ENCODE data around the gene GNAS-AS1.

The GNAS-AS1 gene

DNA sequence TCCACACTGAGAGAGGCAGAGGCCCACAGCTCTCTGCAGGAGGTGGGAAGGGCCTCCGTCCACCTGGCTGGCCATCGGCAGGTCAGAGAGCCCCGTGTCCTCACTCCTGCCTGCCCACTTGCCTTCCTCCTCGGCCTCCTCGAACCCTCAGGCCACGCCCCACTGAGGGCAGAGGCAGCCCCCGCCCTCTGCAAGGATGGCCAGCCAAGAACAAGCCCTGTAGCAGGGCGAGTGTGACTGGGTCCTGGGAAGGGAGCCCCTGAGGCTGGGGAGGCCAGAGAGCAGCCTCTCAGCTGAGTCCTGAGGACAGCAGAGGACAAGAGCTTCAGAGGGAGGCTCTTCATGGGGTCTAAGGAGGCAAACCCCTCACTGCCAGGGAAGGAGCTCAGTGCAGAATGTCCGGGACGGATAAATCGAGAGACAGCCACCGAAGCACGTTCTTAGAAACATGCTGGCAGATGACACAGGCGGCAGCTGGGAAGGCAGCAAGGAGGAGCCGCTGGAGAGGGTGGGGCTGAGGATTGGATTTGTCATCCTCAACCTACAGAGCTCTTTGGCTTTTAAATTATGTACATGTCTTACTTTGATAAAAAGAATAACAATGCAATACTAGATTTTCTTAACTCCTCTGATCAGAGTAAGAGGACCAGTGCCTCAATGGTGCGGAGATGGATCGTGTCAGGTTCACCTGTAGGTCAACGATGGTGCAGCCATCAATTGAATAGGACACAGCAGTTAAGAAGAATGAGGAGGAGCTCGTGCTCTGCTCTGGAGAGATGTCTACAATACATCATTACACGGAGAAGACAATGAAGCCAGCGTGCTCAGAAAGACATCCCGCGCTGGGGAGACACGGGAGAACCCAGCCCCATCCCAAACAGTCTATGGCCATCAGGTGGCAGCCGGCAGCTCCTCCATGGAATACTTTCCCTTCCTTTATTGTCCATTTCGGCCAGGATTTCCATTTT lies 53.0 kb downstream of the GNAS-AS1 start:
- no peak overlapping the region for H3K4me3 ChIP-seq (ENCODE audit: low read length in 2 of 2)

GRCh38 chr20:58795923-58796245 lies 54.8 kb downstream of the GNAS-AS1 start:
- no peak for DNase-seq (ENCODE audit: low spot score)
- H3K4me2 ChIP-seq (ENCODE audit: insufficient read depth, low read length, poor library complexity, severe bottlenecking): no peak overlapping the region
- H2BK15ac ChIP-seq (ENCODE audit: low read length): peak overlapping the region; percentile 47
- no peaks in the 10 kb centered on the region for H3K36me3 ChIP-seq (replicated peaks in 1 of 2; ENCODE audit: control insufficient read depth in 2 of 2, insufficient read depth in 2 of 2, low read length in 2 of 2)
- no peak overlapping the region for H2BK5ac ChIP-seq (ENCODE audit: low read length)
- no peak overlapping the region for H3K27ac ChIP-seq (replicated peaks; ENCODE audit: low read length)
- H3K79me1 ChIP-seq (ENCODE audit: low read depth, low read length): no peaks in the 10 kb centered on the region
- no peak overlapping the region for H3K4me3 ChIP-seq (ENCODE audit: low read length in 2 of 2)
- H4K91ac ChIP-seq (ENCODE audit: low read depth, low read length, poor library complexity): no peak overlapping the region
- no peaks in the 10 kb centered on the region for H3K9me3 ChIP-seq (replicated peaks in 1 of 2; ENCODE audit: control insufficient read depth in 2 of 2, insufficient read depth in 1 of 2, low read depth in 1 of 2, low read length in 2 of 2)
- no peak overlapping the region for H4K8ac ChIP-seq (ENCODE audit: low read depth, low read length)
- H3K27me3 ChIP-seq (ENCODE audit: control insufficient read depth in 3 of 3, insufficient read depth in 3 of 3, low read depth in 1 of 3, low read length in 3 of 3): peaks cover 0 to 45% (median 0%) of the 10 kb centered on the region in 3 experiments
- H3K18ac ChIP-seq (ENCODE audit: low read length): no peak overlapping the region
- peak overlapping the region; percentile 15 for H3K9ac ChIP-seq (ENCODE audit: low read depth, low read length, poor library complexity)
- no peak overlapping the region for H2AFZ ChIP-seq (ENCODE audit: low read length)
- H2BK120ac ChIP-seq (ENCODE audit: low read depth, low read length): no peak overlapping the region
- whole genome bisulfite sequencing, 2 donors (ENCODE audit: extremely low coverage in 2 of 2, insufficient read length in 2 of 2, insufficient replicate concordance in 1 of 2): no CpG with 5 or more reads among the region's 6 CpGs
- no peak overlapping the region for H3K14ac ChIP-seq (ENCODE audit: low read length)
- H3K23ac ChIP-seq (ENCODE audit: low read depth, low read length, poor library complexity): peak overlapping the region; percentile 39
- H2BK12ac ChIP-seq (ENCODE audit: low read length): no peak overlapping the region
- no peak overlapping the region for H3K4ac ChIP-seq (ENCODE audit: low read length)
- peak overlapping the region; percentile 74 for H2AK5ac ChIP-seq (ENCODE audit: low read depth, low read length)
- H3K4me1 ChIP-seq (ENCODE audit: control insufficient read depth in 2 of 2, insufficient read depth in 1 of 2, low read depth in 1 of 2, low read length in 2 of 2): peaks cover 0 to 12% of the 10 kb centered on the region in 2 donors

More for the DNA sequence above, 53.0 kb downstream of the GNAS-AS1 start:
- Histone ChIP-seq H4K91ac (ENCODE audit: low read depth, low read length, poor library complexity) (no peak overlapping the region), H3K79me1 (ENCODE audit: low read depth, low read length) (no peaks in the 10 kb centered on the region), H3K36me3 (replicated peaks in 1 of 2; ENCODE audit: control insufficient read depth in 2 of 2, insufficient read depth in 2 of 2, low read length in 2 of 2) (no peaks in the 10 kb centered on the region), H2BK5ac (ENCODE audit: low read length) (no peak overlapping the region), H4K8ac (ENCODE audit: low read depth, low read length) (no peak overlapping the region), H3K4ac (ENCODE audit: low read length) (no peak overlapping the region), H3K9me3 (replicated peaks in 1 of 2; ENCODE audit: control insufficient read depth in 2 of 2, insufficient read depth in 1 of 2, low read depth in 1 of 2, low read length in 2 of 2) (no peaks in the 10 kb centered on the region), H3K27me3 (ENCODE audit: control insufficient read depth in 3 of 3, insufficient read depth in 3 of 3, low read depth in 1 of 3, low read length in 3 of 3) (peaks cover 0 to 37% (median 0%) of the 10 kb centered on the region in 3 experiments), H3K9ac (ENCODE audit: low read depth, low read length, poor library complexity) (no peak overlapping the region), H2AK5ac (ENCODE audit: low read depth, low read length) (peak overlapping the region; percentile 16), H3K4me2 (ENCODE audit: insufficient read depth, low read length, poor library complexity, severe bottlenecking) (no peak overlapping the region), H2AFZ (ENCODE audit: low read length) (peak overlapping the region; percentile 20), H3K27ac (replicated peaks; ENCODE audit: low read length) (no peak overlapping the region), H3K18ac (ENCODE audit: low read length) (peak overlapping the region; percentile 44), H3K23ac (ENCODE audit: low read depth, low read length, poor library complexity) (no peak overlapping the region), H2BK15ac (ENCODE audit: low read length) (no peak overlapping the region), H3K14ac (ENCODE audit: low read length) (no peak overlapping the region), H2BK12ac (ENCODE audit: low read length) (no peak overlapping the region), H3K4me1 (ENCODE audit: control insufficient read depth in 2 of 2, insufficient read depth in 1 of 2, low read depth in 1 of 2, low read length in 2 of 2) (peaks cover 0 to 12% of the 10 kb centered on the region in 2 donors), H2BK120ac (ENCODE audit: low read depth, low read length) (no peak overlapping the region)
- no CpG with 5 or more reads among the region's 26 CpGs for WGBS, 2 donors (ENCODE audit: extremely low coverage in 2 of 2, insufficient read length in 2 of 2, insufficient replicate concordance in 1 of 2)
- no peak for DNase-seq (ENCODE audit: low spot score)

DNA sequence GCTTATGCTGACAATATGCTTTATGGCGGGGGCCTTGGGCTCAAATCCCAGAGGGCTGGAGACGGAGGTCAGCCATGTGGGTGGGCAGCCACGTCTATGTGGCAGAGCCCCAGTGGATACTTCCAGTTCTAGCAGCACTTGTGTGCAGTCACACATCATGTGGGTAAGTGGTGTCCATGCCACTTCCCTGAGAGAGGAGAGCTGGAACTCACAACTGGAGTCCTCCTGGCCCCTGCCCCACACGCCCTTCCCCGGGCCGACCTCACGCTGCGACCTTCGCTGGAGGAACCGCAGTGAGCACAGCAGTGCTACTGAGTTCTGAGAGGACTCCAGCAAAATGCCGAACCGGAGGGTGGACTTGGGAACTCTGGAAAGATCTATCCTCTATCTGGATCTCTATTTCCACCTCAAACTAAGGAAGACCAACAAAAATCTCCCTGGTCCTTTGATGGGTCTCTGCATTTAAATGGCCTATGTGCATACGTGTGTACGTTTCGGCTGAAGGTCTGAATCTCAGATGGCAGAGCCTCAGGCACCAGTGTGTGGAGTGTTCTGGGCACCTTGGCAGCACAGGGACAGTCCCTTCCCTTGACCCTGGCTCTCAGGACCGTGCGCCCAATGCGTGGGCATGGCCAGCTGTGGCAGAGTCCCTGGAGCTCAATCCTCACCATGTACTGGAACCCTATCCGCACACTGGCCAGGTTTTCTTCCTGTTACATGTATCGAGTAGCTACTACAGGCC lies 55.4 kb downstream of the GNAS-AS1 start:
- Histone ChIP-seq H3K9me3 (replicated peaks in 1 of 2; ENCODE audit: control insufficient read depth in 2 of 2, insufficient read depth in 1 of 2, low read depth in 1 of 2, low read length in 2 of 2) (no peaks in the 10 kb centered on the region), H2AK5ac (ENCODE audit: low read depth, low read length) (peak overlapping the region; percentile 65), H3K79me1 (ENCODE audit: low read depth, low read length) (no peaks in the 10 kb centered on the region), H3K9ac (ENCODE audit: low read depth, low read length, poor library complexity) (no peak overlapping the region), H2BK15ac (ENCODE audit: low read length) (peak overlapping the region; percentile 6), H2BK5ac (ENCODE audit: low read length) (no peak overlapping the region), H3K27ac (replicated peaks; ENCODE audit: low read length) (no peak overlapping the region), H3K18ac (ENCODE audit: low read length) (peak overlapping the region; percentile 67), H3K27me3 (ENCODE audit: control insufficient read depth in 3 of 3, insufficient read depth in 3 of 3, low read depth in 1 of 3, low read length in 3 of 3) (peaks cover 0 to 45% (median 0%) of the 10 kb centered on the region in 3 experiments), H3K4ac (ENCODE audit: low read length) (no peak overlapping the region), H3K23ac (ENCODE audit: low read depth, low read length, poor library complexity) (peak overlapping the region; percentile 10), H3K4me2 (ENCODE audit: insufficient read depth, low read length, poor library complexity, severe bottlenecking) (no peak overlapping the region), H3K36me3 (replicated peaks in 1 of 2; ENCODE audit: control insufficient read depth in 2 of 2, insufficient read depth in 2 of 2, low read length in 2 of 2) (no peaks in the 10 kb centered on the region), H2BK12ac (ENCODE audit: low read length) (no peak overlapping the region), H3K4me3 (ENCODE audit: low read length in 2 of 2) (no peak overlapping the region), H4K91ac (ENCODE audit: low read depth, low read length, poor library complexity) (no peak overlapping the region), H3K14ac (ENCODE audit: low read length) (no peak overlapping the region), H4K8ac (ENCODE audit: low read depth, low read length) (no peak overlapping the region), H3K4me1 (ENCODE audit: control insufficient read depth in 2 of 2, insufficient read depth in 1 of 2, low read depth in 1 of 2, low read length in 2 of 2) (peaks cover 0 to 8% of the 10 kb centered on the region in 2 donors), H2BK120ac (ENCODE audit: low read depth, low read length) (no peak overlapping the region), H2AFZ (ENCODE audit: low read length) (no peak overlapping the region)
- DNase-seq (ENCODE audit: low spot score): no peak
- no CpG with 5 or more reads among the region's 20 CpGs for WGBS, 2 donors (ENCODE audit: extremely low coverage in 2 of 2, insufficient read length in 2 of 2, insufficient replicate concordance in 1 of 2)

Data from neuronal stem cell (in vitro differentiated cells).